Body of pancreas (tissue), 4 donors: ENCODE results near the gene DNAJC21. TPM values are rescaled to one million over a fixed set of nuclear protein-coding genes. Genes with fewer than 3 reads are reported as not detected.
"Not testable (repeated sequence)": the region's sequence is repeated elsewhere in the genome, so short reads cannot be mapped to it uniquely, and the experiment has no call there.

Experiments
- ATAC-seq: fragments of 150-250 bp; one replicate; pipeline ENCODE4 v1.9.1; 2016
- DNase-seq, 4 donors: peaks; one replicate each; pipeline ENCODE4 v3.0.0-alpha.2; 2019
- H3K27ac ChIP-seq, 4 donors: fragments of 200-600 bp; sonication (generic); 1 replicate in 3 of 4; 2 replicates in 1 of 4; pipeline versions ENCODE4 v1.5.1 to v1.6.1; 2016 to 2019; ENCODE audit warnings: mild to moderate bottlenecking in 1 of 4, mixed read lengths in 1 of 4, moderate library complexity in 1 of 4
- H3K27me3 ChIP-seq, 2 donors: fragments of 200-600 bp; sonication (generic); one replicate each; pipeline ENCODE4 v1.6.0; 2016; ENCODE audit warnings: mild to moderate bottlenecking in 1 of 2
- H3K36me3 ChIP-seq, 2 donors: fragments of 200-600 bp; sonication (generic); replicated peaks in 1 of 2; 2 replicates each; pipeline ENCODE4 v1.5.1; 2016; ENCODE audit warnings: low read depth in 2 of 2; ENCODE audit not compliant: insufficient read depth in 1 of 2
- H3K4me1 ChIP-seq: fragments of 200-600 bp; sonication (generic); one replicate; pipeline ENCODE4 v1.6.0; 2016
- H3K4me3 ChIP-seq, 2 donors: fragments of 200-600 bp; sonication (generic); 1 replicate in 1 of 2; 2 replicates in 1 of 2; pipeline ENCODE4 v1.5.1; 2016 to 2019
- H3K9me3 ChIP-seq, 3 donors: fragments of 200-600 bp; sonication (generic); 1 replicate in 2 of 3; 2 replicates in 1 of 3; pipeline ENCODE4 v1.5.1; 2016
- POLR2A ChIP-seq, 3 donors: fragments of 450-650 bp; IDR thresholded peaks; one replicate each; pipeline ENCODE4 v1.6.1; 2016; ENCODE audit warnings: antibody characterized with exemption in 3 of 3, mild to moderate bottlenecking in 2 of 3
- WGBS, 2 donors: methylation state at CpG; one replicate each; pipeline ENCODE4 v1.1.5; 2017; 5-methylcytosine and 5-hydroxymethylcytosine counted together
- intact Hi-C: fragments of 100-400 bp; cut with DNase I; formaldehyde crosslinking; loops from one replicate; pipeline ENCODE4 v1.15.1; 2023
- total RNA-seq, 2 donors: library from RNA; depleted of rRNA; stranded (reverse); fragments of >200 nt; gene quantifications; one replicate each; pipeline ENCODE4 v1.1.0, GENCODE V29; 2016
- TF ChIP-seq, protein P1 (sequence below), 7 experiments: fragments of 450-650 bp in 4 of 7; fragments of 200-600 bp in 3 of 7; sonication (generic) in 3 of 7; IDR thresholded peaks; one replicate each; pipeline ENCODE4 v1.5.1; 2016 to 2019; ENCODE audit warnings: antibody characterized with exemption in 7 of 7

Gene DNAJC21
- total RNA-seq, 2 donors from 2014 or later, result 26.7 to 29.6 TPM

DNA sequence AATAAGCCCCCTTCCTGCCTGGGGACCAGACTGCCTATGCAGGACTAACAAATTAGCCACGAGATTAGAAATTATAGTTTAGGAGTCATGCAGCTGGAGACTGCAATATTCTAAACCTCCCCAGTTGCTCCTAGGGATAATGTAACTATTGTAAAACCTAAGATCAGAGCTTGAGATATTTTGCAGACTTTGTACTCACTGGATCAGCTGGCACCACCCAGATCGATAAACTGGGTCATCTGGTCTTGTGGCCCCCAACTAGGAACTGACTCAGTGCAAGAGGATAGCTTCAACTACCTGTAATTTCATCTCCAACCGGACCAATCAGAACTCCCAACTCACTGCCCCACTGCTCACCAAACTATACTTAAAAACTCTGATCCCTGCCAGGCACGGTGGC, 38.2 kb downstream of the DNAJC21 start:
- H3K36me3 ChIP-seq, result no peaks in the 10 kb centered on the region
- 92 to 96% methylated on average over 3 to 4 of the region's 4 CpGs for WGBS, 2 donors
- no peaks in the 10 kb centered on the region for H3K27me3 ChIP-seq
- no peak overlapping the region for H3K4me3 ChIP-seq
- ATAC-seq, result no peak
- TF ChIP-seq, protein P1, sequence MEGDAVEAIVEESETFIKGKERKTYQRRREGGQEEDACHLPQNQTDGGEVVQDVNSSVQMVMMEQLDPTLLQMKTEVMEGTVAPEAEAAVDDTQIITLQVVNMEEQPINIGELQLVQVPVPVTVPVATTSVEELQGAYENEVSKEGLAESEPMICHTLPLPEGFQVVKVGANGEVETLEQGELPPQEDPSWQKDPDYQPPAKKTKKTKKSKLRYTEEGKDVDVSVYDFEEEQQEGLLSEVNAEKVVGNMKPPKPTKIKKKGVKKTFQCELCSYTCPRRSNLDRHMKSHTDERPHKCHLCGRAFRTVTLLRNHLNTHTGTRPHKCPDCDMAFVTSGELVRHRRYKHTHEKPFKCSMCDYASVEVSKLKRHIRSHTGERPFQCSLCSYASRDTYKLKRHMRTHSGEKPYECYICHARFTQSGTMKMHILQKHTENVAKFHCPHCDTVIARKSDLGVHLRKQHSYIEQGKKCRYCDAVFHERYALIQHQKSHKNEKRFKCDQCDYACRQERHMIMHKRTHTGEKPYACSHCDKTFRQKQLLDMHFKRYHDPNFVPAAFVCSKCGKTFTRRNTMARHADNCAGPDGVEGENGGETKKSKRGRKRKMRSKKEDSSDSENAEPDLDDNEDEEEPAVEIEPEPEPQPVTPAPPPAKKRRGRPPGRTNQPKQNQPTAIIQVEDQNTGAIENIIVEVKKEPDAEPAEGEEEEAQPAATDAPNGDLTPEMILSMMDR (IDR thresholded peaks at IDR 0.05), result no peak
- no peak for TF ChIP-seq POLR2A (IDR thresholded peaks at IDR 0.05)
- no peaks in the 10 kb centered on the region for H3K4me1 ChIP-seq
- no peak for DNase-seq
- H3K27ac ChIP-seq, result no peak overlapping the region
- no peaks in the 10 kb centered on the region for H3K9me3 ChIP-seq
- intact Hi-C loops, result no loop called here

DNA sequence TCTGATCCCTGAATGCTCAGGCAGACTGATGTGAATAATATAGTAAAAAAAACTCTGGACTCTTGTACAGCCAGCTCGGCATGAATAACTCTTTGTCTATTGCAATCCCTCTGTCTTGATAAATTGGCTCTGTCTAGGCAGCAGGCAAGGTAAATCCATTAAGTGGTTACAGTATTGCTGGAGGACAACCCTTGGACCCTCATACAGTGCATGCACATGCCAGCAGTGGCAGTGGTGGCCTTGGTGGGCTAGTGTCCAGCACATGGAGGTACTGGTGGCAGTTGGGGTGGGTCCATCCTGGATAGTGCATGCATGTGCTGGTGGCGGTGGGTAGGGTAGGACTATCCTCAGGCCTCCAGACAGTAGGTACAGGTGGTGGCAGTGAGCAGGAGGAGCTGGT, 38.9 kb downstream of the DNAJC21 start:
- H3K36me3 ChIP-seq, result no peaks in the 10 kb centered on the region
- no peak overlapping the region for H3K27ac ChIP-seq
- intact Hi-C loops, result no loop called here
- H3K4me1 ChIP-seq, result no peaks in the 10 kb centered on the region
- H3K27me3 ChIP-seq, result no peaks in the 10 kb centered on the region
- DNase-seq (no peak), ATAC-seq (no peak)
- no peaks in the 10 kb centered on the region for H3K9me3 ChIP-seq
- WGBS, 2 donors, result 80 to 97% methylated on average over 2 of the region's 2 CpGs
- no peak for TF ChIP-seq POLR2A (IDR thresholded peaks at IDR 0.05)
- TF ChIP-seq, protein P1 (IDR thresholded peaks at IDR 0.05), result no peak
- no peak overlapping the region for H3K4me3 ChIP-seq

DNA sequence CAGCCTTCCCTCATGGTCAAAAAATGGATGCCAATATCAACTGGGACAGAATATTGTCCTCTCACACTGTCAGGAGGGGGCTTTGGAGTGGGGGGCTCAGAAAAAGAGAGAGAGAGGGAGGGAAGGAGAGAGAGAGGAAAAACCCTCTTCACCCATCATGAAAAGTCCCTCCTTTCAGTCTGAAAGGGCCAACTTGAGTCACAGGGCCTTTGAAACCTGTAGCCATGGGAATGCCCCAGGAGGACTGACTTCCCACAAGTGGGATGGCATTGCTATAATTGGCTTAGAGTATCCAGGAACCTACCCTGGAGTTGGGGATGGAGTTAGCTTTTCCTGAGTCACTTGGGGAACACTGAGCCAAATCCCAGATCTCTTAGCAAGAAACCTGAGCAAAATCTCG, 41.2 kb downstream of the DNAJC21 start:
- H3K36me3 ChIP-seq, result no peaks in the 10 kb centered on the region
- no peaks in the 10 kb centered on the region for H3K9me3 ChIP-seq
- H3K4me3 ChIP-seq, result no peak overlapping the region
- TF ChIP-seq, protein P1 (IDR thresholded peaks at IDR 0.05), result no peak
- TF ChIP-seq POLR2A (IDR thresholded peaks at IDR 0.05), result no peak
- ATAC-seq (no peak), DNase-seq (no peak)
- no peaks in the 10 kb centered on the region for H3K27me3 ChIP-seq
- 60 to 100% methylated on average over 1 of the region's 1 CpG for WGBS, 2 donors
- intact Hi-C loops, result no loop called here
- no peaks in the 10 kb centered on the region for H3K4me1 ChIP-seq
- no peak overlapping the region for H3K27ac ChIP-seq

DNA sequence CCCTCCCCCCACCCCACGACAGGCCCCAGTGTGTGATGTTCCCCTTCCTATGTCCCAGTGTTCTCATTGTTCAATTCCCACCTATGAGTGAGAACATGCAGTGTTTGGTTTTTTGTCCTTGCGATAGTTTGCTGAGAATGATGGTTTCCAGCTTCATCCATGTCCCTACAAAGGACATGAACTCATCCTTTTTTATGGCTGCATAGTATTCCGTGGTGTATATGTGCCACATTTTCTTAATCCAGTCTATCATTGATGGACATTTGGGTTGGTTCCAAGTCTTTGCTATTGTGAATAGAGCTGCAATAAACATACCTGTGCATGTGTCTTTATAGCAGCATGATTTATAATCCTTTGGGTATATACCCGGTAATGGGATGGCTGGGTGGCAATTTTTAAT, 42.3 kb downstream of the DNAJC21 start:
- ATAC-seq, H3K9me3 ChIP-seq, DNase-seq, H3K36me3 ChIP-seq, H3K27me3 ChIP-seq, H3K4me3 ChIP-seq, H3K27ac ChIP-seq, intact Hi-C loops, H3K4me1 ChIP-seq: not testable (repeated sequence)
- WGBS, 2 donors, result 85 to 90% methylated on average over 3 of the region's 4 CpGs

DNA sequence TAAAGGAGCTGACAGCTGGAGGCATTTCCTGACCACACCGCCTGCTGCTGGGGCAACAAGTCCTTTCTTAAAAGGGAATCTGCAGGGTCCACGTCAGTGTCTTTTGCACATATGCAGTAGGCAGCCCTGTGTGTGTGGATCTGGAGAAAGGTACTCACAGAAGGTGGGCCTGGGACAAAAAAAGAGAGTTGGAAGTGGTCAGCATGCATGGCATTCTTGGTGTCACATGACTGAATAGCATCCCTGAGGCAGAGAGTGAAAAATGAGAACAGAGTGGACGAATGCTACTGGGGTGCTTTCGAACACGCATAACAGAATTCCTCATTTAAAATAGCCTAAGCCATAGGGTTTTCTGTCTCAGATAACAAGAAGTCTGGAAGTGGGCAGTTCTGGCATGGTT, 47.0 kb downstream of the DNAJC21 start:
- Histone ChIP-seq H3K4me3 (no peak overlapping the region), H3K36me3 (no peaks in the 10 kb centered on the region), H3K4me1 (no peaks in the 10 kb centered on the region), H3K27ac (no peak overlapping the region), H3K9me3 (no peaks in the 10 kb centered on the region), H3K27me3 (no peaks in the 10 kb centered on the region)
- DNase-seq (no peak), ATAC-seq (no peak)
- TF ChIP-seq POLR2A (IDR thresholded peaks at IDR 0.05), result no peak
- TF ChIP-seq, protein P1 (IDR thresholded peaks at IDR 0.05), result no peak
- intact Hi-C loops, result no loop called here
- WGBS, 2 donors, result 80 to 93% methylated on average over 5 of the region's 5 CpGs
